Measurements from ENCODE around the gene VPS52. TPM values are rescaled to one million over a fixed set of nuclear protein-coding genes. Genes with fewer than 3 reads are reported as not detected.

The VPS52 gene
- total RNA-seq, 1 donor from 2014 or later: 30.6 TPM

DNA sequence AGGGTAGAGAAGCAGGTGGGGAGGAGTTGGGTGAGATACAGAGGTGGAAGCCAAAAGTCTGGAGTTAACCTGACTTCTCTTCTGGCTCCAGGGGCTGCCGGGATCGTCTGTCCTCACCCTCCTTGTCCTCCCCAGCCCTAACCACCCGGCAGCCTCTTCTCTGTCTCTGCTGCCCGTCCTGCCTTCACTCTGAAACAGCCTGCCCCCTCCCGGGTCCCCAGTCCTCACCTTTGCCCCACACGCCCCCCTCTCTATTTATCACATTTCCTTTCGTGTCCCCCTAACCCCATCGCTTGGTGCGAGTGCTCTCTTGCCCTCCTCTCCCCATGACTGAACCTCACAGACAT lies 57.7 kb downstream of the VPS52 start:
- H3K4me3 Mint-ChIP-seq (ENCODE audit: unreplicated experiment): peak overlapping the region; percentile 85
- H3K27me3 Mint-ChIP-seq (ENCODE audit: low read depth, unreplicated experiment): peaks cover 36% of the 10 kb centered on the region
- H3K79me2 ChIP-seq (ENCODE audit: insufficient read depth, low read length): peaks cover 14% of the 10 kb centered on the region
- no peak for DNase-seq (ENCODE audit: low read depth)
- H3K27ac Mint-ChIP-seq (ENCODE audit: unreplicated experiment): no peak overlapping the region
- H3K36me3 Mint-ChIP-seq (ENCODE audit: low read depth, unreplicated experiment): peaks cover 15% of the 10 kb centered on the region
- no peaks in the 10 kb centered on the region for H3K9me3 ChIP-seq (ENCODE audit: insufficient read depth, low read depth, low read length)
- no peak overlapping the region for H3K27ac ChIP-seq (ENCODE audit: low read depth, low read length)
- peaks cover 10% of the 10 kb centered on the region for H4K20me1 ChIP-seq (ENCODE audit: insufficient read depth, low read length)
- TF ChIP-seq CTCF (IDR thresholded peaks at IDR 0.05; ENCODE audit: insufficient read depth, low read depth, low read length) (no peak), EZH2 (IDR thresholded peaks at IDR 0.05; ENCODE audit: insufficient read depth, low read length) (no peak)
- H3K4me1 Mint-ChIP-seq (ENCODE audit: low read depth, unreplicated experiment): peaks cover 6% of the 10 kb centered on the region
- no peaks in the 10 kb centered on the region for H3K27me3 ChIP-seq (ENCODE audit: insufficient read depth, low read length)
- H3K4me2 ChIP-seq (ENCODE audit: low read length): peak overlapping the region; percentile 90
- no peak for FAIRE-seq
- peak overlapping the region; percentile 85 for H2AFZ ChIP-seq (ENCODE audit: low read depth, low read length)
- H3K36me3 ChIP-seq (ENCODE audit: insufficient read depth, low read length): peaks cover 13% of the 10 kb centered on the region
- H3K9me3 Mint-ChIP-seq (ENCODE audit: unreplicated experiment): peaks cover 2% of the 10 kb centered on the region
- peak overlapping the region; percentile 60 for H3K4me3 ChIP-seq (ENCODE audit: insufficient read depth, low read depth, low read length)
- H3K4me1 ChIP-seq (ENCODE audit: insufficient read depth, low read length): peaks cover 9% of the 10 kb centered on the region
- H3K9ac ChIP-seq (ENCODE audit: low read length): peak overlapping the region; percentile 60

- H3K4me3 Mint-ChIP-seq (ENCODE audit: unreplicated experiment): peak overlapping the region; percentile 85
- H3K27ac Mint-ChIP-seq (ENCODE audit: unreplicated experiment): peak overlapping the region; percentile 69
- FAIRE-seq: no peak
- H3K36me3 ChIP-seq (ENCODE audit: insufficient read depth, low read length): peaks cover 13% of the 10 kb centered on the region
- H4K20me1 ChIP-seq (ENCODE audit: insufficient read depth, low read length): peaks cover 13% of the 10 kb centered on the region
- no peaks in the 10 kb centered on the region for H3K9me3 ChIP-seq (ENCODE audit: insufficient read depth, low read depth, low read length)
- H3K27ac ChIP-seq (ENCODE audit: low read depth, low read length): no peak overlapping the region
- H3K4me1 ChIP-seq (ENCODE audit: insufficient read depth, low read length): peaks cover 9% of the 10 kb centered on the region
- H3K4me2 ChIP-seq (ENCODE audit: low read length): peak overlapping the region; percentile 90
- no peaks in the 10 kb centered on the region for H3K27me3 ChIP-seq (ENCODE audit: insufficient read depth, low read length)
- H3K36me3 Mint-ChIP-seq (ENCODE audit: low read depth, unreplicated experiment): peaks cover 15% of the 10 kb centered on the region
- no peak for DNase-seq (ENCODE audit: low read depth)
- H3K27me3 Mint-ChIP-seq (ENCODE audit: low read depth, unreplicated experiment): peaks cover 33% of the 10 kb centered on the region
- TF ChIP-seq EZH2 (IDR thresholded peaks at IDR 0.05; ENCODE audit: insufficient read depth, low read length) (no peak), CTCF (IDR thresholded peaks at IDR 0.05; ENCODE audit: insufficient read depth, low read depth, low read length) (no peak)
- peak overlapping the region; percentile 85 for H2AFZ ChIP-seq (ENCODE audit: low read depth, low read length)
- peaks cover 2% of the 10 kb centered on the region for H3K9me3 Mint-ChIP-seq (ENCODE audit: unreplicated experiment)
- peak overlapping the region; percentile 60 for H3K4me3 ChIP-seq (ENCODE audit: insufficient read depth, low read depth, low read length)
- peaks cover 17% of the 10 kb centered on the region for H3K79me2 ChIP-seq (ENCODE audit: insufficient read depth, low read length)
- H3K4me1 Mint-ChIP-seq (ENCODE audit: low read depth, unreplicated experiment): peaks cover 6% of the 10 kb centered on the region
- peak overlapping the region; percentile 60 for H3K9ac ChIP-seq (ENCODE audit: low read length)
Observed at GRCh38 chr6:33213166-33213988, 58.3 kb downstream of the VPS52 start.

- Histone ChIP-seq H3K27ac (ENCODE audit: low read depth, low read length) (no peak overlapping the region), H3K36me3 (ENCODE audit: insufficient read depth, low read length) (peaks cover 13% of the 10 kb centered on the region), H2AFZ (ENCODE audit: low read depth, low read length) (peak overlapping the region; percentile 85), H4K20me1 (ENCODE audit: insufficient read depth, low read length) (peaks cover 13% of the 10 kb centered on the region), H3K9me3 (ENCODE audit: insufficient read depth, low read depth, low read length) (no peaks in the 10 kb centered on the region), H3K79me2 (ENCODE audit: insufficient read depth, low read length) (peaks cover 21% of the 10 kb centered on the region), H3K4me1 (ENCODE audit: insufficient read depth, low read length) (peaks cover 9% of the 10 kb centered on the region), H3K4me3 (ENCODE audit: insufficient read depth, low read depth, low read length) (peak overlapping the region; percentile 60), H3K4me2 (ENCODE audit: low read length) (peak overlapping the region; percentile 90), H3K9ac (ENCODE audit: low read length) (peak overlapping the region; percentile 60), H3K27me3 (ENCODE audit: insufficient read depth, low read length) (no peaks in the 10 kb centered on the region)
- Mint-ChIP-seq H3K4me3 (ENCODE audit: unreplicated experiment) (peak overlapping the region; percentile 85), H3K4me1 (ENCODE audit: low read depth, unreplicated experiment) (peaks cover 6% of the 10 kb centered on the region), H3K27me3 (ENCODE audit: low read depth, unreplicated experiment) (peaks cover 28% of the 10 kb centered on the region), H3K36me3 (ENCODE audit: low read depth, unreplicated experiment) (peaks cover 15% of the 10 kb centered on the region), H3K9me3 (ENCODE audit: unreplicated experiment) (no peaks in the 10 kb centered on the region), H3K27ac (ENCODE audit: unreplicated experiment) (peak overlapping the region; percentile 85)
- FAIRE-seq (no peak), DNase-seq (ENCODE audit: low read depth) (no peak)
- TF ChIP-seq EZH2 (IDR thresholded peaks at IDR 0.05; ENCODE audit: insufficient read depth, low read length) (no peak), CTCF (IDR thresholded peaks at IDR 0.05; ENCODE audit: insufficient read depth, low read depth, low read length) (no peak)
Observed at GRCh38 chr6:33212857-33213165, 58.9 kb downstream of the VPS52 start.

All from astrocyte (in vitro differentiated cells and primary cell).